ENCODE measurements around the gene NFIA.

NFIA gene

GRCh38 chr1:61322769-61323168, 240.4 kb downstream of the NFIA start:
- DNase-seq (ENCODE audit: extremely low read depth in 1 of 2, low read depth in 1 of 2) = no peak

DNA sequence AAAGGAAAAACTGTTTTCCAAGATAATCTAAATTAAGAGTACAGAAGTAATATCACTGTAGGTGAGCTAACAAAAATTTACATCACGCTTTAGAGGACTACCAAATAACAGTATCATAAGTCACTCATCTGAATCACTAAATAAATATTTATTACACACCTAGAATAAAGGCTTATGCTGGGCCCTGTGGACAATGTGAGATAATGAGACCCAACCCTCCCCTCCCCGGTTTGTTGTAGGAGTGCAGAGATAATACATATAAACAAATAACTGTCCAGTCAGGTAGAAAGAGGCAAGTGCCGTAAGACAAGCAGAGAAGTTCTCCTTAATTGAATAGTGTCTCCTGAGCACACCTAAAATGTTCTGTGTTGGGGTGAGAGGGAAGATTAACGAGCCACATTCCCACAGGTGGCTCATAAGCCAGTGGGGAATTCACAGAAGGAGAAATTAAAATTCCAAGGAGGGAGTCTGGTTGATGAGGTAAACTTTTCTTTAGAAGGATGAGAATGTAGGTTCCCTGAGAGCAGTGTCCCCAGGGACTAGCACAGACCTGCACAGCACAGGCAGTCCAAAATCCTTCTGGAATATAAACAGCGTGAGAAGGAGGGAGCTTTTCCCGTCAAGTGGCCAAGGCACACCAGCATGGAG, 241.4 kb downstream of the NFIA start:
- DNase-seq (ENCODE audit: extremely low read depth in 1 of 2, low read depth in 1 of 2) = no peak

DNA sequence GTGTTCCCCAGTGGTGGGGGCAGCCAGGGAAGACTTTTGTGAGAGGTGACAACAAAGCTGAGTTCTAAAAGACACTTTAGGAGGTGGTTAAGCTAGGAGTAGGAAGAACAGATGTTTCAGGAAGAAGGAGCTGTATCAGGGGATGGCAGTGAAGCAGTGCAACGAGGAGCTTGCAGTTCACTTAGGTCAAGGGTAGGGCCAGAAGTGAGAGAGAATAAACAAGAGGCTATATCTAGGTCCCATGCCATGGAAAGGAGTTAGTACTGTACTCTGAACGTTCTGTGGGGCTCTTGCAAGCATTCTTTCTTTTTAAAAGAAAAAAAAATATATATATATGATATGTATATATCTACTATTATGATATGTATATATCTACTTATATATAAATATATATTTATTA, 244.4 kb downstream of the NFIA start:
- DNase-seq (ENCODE audit: extremely low read depth in 1 of 2, low read depth in 1 of 2) = no peak

- no peak for DNase-seq (ENCODE audit: extremely low read depth in 1 of 2, low read depth in 1 of 2)
Observed at GRCh38 chr1:61327436-61327835, 245.1 kb downstream of the NFIA start.

DNA sequence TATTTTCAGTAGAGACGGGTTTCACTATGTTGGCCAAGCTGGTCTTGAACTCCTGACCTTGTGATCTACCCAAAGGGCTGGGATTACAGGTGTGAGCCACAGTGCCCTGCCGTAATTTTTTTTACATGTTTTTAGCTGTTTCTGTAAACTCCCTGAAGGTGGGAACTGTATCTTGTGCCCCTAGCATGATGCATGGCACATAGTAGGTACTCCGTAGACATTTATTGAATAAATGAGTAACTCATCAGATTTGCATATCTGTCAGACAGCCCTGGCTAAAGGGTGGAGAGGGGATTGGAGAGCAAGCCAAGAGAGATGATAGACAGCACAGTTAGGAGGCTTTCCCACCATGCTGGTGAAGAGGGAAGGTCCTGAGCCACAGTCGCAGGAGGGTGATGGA, 247.2 kb downstream of the NFIA start:
- no peak for DNase-seq (ENCODE audit: extremely low read depth in 1 of 2, low read depth in 1 of 2)

DNA sequence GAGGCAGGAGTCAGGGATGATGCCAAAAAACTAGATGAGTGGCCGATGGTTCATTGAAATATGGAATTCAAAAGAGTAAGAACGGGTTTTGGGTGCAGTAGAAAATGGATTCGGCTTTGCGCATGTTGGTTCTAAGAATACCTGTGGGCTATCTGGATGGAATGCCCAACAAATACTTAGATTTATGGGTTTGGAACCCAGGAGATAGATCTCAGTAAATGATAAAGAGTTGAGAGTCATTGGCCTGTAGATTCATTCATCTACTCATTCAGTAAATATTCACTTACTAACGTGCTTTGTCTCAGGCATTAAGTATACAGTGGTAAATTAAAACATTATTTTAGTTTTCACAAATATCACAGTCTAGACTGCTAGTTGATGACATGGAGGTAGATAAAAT, 247.7 kb downstream of the NFIA start:
- no peak for DNase-seq (ENCODE audit: extremely low read depth in 1 of 2, low read depth in 1 of 2)

GRCh38 chr1:61330571-61330970, 248.2 kb downstream of the NFIA start:
- no peak for DNase-seq (ENCODE audit: extremely low read depth in 1 of 2, low read depth in 1 of 2)

- no peak for DNase-seq (ENCODE audit: extremely low read depth in 1 of 2, low read depth in 1 of 2)
Observed at GRCh38 chr1:61332196-61332753, 249.9 kb downstream of the NFIA start.

DNA sequence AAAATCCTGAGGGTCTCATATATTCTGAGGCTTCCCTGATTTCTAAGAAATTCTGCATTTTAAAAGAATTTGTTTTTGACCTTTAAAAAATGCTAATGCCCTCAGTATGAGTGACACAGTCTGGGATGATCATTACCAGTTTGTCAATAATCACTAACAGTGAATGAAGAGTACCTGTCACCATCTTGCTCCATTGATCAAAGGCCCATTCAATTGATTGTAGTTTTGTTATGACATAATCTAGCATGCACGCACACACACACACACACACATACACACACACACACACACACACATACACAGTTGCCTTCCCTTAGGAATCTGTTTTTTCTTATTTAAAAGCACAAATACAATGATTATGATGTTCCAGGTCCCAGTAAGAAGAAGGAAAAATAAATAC, 250.4 kb downstream of the NFIA start:
- DNase-seq (ENCODE audit: extremely low read depth in 1 of 2, low read depth in 1 of 2) = no peak

- DNase-seq (ENCODE audit: extremely low read depth in 1 of 2, low read depth in 1 of 2) = no peak
Observed at GRCh38 chr1:61334718-61335589, 252.6 kb downstream of the NFIA start.

GRCh38 chr1:61337037-61337436, 254.7 kb downstream of the NFIA start:
- DNase-seq (ENCODE audit: extremely low read depth in 1 of 2, low read depth in 1 of 2) = no peak

DNA sequence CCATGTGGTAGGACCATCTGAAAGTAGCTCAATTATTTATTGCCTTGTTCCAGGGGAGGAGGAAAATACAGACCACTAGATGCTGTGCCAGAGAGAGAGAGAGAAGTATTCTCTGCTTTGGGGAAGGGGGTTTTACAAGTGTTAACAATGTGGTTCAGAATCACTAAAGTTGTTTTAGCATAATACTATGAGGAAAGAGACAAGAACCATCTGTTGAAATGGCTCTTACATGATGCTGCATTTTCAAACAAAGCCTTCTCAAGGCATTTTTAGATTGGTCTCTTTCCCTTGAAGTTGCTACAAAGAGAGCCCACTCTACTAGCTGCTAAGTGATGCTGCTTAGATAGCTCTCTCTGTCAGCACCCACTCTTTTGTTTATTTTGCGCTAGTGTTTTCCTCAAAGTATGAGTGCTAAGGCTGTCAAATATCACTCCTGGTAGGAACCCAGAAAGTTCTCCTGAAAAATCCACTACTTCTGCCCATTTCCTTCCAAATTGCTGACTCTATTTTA, 255.1 kb downstream of the NFIA start:
- DNase-seq (ENCODE audit: extremely low read depth in 1 of 2, low read depth in 1 of 2) = no peak

DNA sequence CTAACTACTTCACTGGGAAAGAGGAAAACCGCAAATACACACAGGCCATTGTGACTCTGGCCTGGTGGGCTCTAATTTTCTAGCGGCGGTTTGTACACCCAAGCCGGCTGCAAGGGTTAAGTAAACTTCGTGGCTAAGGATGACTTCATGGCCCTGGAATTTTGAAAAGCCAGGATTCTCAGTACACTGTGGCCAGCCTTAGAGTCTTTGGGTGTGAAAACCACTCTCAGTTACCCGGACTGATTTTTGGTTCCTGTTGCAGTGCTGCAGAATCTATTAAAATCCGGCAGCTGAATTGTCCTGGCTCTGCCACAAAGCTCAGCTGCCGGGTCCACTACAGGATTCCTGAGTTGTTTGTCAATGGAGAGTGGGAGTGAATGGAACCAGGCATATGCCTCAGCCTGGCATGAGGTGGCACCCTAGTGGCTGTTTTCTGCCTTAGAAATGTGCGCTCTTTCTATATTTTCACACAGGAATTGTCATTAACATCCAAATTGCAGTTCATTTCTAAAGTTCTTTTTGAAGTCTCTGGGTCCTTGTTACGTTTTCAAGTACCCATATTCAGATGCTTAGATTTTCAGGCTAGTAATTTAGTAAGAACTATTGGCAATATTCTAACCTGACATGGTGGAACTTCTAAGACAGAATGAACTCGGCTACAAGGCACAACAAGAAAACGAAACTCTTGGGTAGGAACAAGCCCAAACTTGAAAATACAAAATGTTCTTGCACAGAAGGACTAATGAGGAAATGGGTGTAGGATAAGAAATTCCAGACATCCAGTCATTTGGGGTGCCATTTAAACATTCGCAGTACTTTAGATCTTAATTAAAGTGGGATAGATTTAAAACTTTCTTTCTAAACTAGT, 255.9 kb downstream of the NFIA start:
- no peak for DNase-seq (ENCODE audit: extremely low read depth in 1 of 2, low read depth in 1 of 2)

DNA sequence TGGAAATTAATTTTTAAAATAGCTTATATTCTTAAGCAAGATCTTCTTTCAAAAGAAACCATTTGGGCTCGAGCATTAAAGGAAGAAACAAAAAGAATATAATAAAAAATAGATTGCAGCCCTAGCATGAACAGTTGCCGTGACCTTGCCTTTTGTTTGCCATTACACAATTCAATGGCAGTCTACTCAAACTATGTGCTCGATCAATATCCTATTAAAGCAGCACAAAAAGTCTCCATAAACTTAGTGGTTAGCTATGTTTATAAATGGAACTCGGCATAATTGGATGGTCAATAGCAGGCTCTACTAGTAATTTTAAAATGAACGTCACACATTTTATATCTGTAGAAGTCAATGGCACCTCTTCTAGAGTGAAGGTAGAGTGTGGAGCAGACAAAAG, 256.5 kb downstream of the NFIA start:
- DNase-seq (ENCODE audit: extremely low read depth in 1 of 2, low read depth in 1 of 2) = no peak

DNA sequence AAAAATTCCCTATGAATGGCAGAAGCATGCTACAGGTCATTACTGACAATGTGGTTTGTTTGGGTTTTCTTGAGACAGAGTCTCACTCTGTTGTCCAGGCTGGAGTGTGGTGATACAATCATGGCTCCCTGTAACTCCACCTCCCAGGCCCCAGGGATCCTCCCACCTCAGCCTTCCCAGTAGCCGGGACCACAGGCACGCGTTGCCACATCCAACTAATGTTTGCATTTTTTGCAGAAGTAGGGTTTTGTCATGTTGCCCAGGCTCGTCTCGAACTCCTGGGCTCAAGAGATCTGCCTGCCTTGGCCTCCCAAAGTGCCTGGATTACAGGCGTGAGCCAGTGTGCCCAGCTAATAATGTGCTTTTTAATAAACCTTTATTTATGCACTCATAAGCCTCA, 259.1 kb downstream of the NFIA start:
- DNase-seq (ENCODE audit: extremely low read depth in 1 of 2, low read depth in 1 of 2) = no peak

GRCh38 chr1:61343734-61344420, 261.5 kb downstream of the NFIA start:
- DNase-seq (ENCODE audit: extremely low read depth in 1 of 2, low read depth in 1 of 2) = no peak

- DNase-seq (ENCODE audit: extremely low read depth in 1 of 2, low read depth in 1 of 2) = no peak
Observed at GRCh38 chr1:61344696-61345095, 262.3 kb downstream of the NFIA start.

GRCh38 chr1:61348025-61348665, 265.8 kb downstream of the NFIA start:
- no peak for DNase-seq (ENCODE audit: extremely low read depth in 1 of 2, low read depth in 1 of 2)

DNA sequence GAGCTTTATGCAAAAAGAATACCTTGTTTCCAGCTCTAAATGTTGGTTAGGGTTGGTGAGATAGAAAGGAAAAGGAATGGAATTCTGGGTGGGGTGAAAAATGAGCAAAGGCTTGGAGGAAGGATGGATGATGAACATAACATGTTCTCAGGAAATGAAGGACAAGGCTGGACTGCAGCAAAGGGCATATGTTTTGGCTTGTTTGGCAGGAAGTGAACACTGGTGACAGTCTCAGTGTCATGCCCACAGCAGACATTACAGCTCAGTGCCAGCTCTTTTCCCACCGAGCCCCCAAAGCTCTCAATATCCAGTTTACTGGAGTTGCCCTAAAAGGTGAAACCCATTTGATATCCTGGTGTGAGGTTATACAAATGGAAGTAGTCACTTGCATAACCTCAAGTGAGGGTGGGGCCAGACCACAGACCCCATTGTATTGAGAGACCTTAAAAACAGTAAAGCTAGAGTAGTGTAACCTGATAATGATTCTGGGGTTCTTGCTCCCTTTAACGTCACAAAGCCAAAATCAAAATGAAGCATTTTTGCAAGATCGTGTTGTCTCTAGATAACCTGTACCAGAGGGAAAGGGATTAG, 270.6 kb downstream of the NFIA start:
- no peak for DNase-seq (ENCODE audit: extremely low read depth in 1 of 2, low read depth in 1 of 2)
